ENCODE results near the gene CERT1. TPM values are rescaled to one million over a fixed set of nuclear protein-coding genes. Genes with fewer than 3 reads are reported as not detected.

The CERT1 gene, protein sequence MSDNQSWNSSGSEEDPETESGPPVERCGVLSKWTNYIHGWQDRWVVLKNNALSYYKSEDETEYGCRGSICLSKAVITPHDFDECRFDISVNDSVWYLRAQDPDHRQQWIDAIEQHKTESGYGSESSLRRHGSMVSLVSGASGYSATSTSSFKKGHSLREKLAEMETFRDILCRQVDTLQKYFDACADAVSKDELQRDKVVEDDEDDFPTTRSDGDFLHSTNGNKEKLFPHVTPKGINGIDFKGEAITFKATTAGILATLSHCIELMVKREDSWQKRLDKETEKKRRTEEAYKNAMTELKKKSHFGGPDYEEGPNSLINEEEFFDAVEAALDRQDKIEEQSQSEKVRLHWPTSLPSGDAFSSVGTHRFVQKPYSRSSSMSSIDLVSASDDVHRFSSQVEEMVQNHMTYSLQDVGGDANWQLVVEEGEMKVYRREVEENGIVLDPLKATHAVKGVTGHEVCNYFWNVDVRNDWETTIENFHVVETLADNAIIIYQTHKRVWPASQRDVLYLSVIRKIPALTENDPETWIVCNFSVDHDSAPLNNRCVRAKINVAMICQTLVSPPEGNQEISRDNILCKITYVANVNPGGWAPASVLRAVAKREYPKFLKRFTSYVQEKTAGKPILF
- 15.8 and 30.6 TPM in 2 replicates for total RNA-seq

GRCh38 chr5:75511435-75512382, at the start of gene CERT1, which contains the start of gene POLK:
CERT1 (minus strand) TSS chr5:75511629; CDS start chr5:75511207, 422 bp downstream.
POLK (plus strand) TSS chr5:75511891.

GRCh38 chr5:75336615-75337336, 174.7 kb downstream of the CERT1 start, which contains the start of gene HMGCR:
HMGCR (plus strand) TSS chr5:75337220; CDS start chr5:75342606, 5,386 bp downstream.

Other genes with a start within 250 kb of the CERT1 start
- gene HMGCR, start 174.4 kb downstream of the CERT1 start, total RNA-seq = 124 and 176 TPM in 2 replicates
- 30.9 and 32.3 TPM in 2 replicates for gene POLK, start 262 bp upstream of the CERT1 start, total RNA-seq
- gene ANKDD1B, start 99.8 kb upstream of the CERT1 start, total RNA-seq = 0.28 and 1.1 TPM in 2 replicates
- 4.7 TPM in 2 replicates for gene POC5, start 205.8 kb upstream of the CERT1 start, total RNA-seq

Measured in smooth muscle cell of bladder (primary cell).